Activated CD8-positive, alpha-beta memory T cell treated with anti-CD3 and anti-CD28 coated beads, Interleukin-2, amount 50 U/mL, for 24 hours (primary cell): ENCODE results near the gene COL10A1.

Experiments
- DNase-seq: peaks from one replicate; pipeline ENCODE4 v3.0.0-alpha.2; 2020; ENCODE audit errors: extremely low read depth

Gene COL10A1

GRCh38 chr6:116084284-116084683 is 41.6 kb downstream of the COL10A1 start:
- no peak for DNase-seq

GRCh38 chr6:116083052-116083451 is 42.9 kb downstream of the COL10A1 start:
- no peak for DNase-seq

GRCh38 chr6:116078945-116079344 is 47.0 kb downstream of the COL10A1 start:
- no peak for DNase-seq

- DNase-seq: no peak
Observed at GRCh38 chr6:116078522-116078921, 47.4 kb downstream of the COL10A1 start.

GRCh38 chr6:116074732-116075390 is 51.1 kb downstream of the COL10A1 start:
- DNase-seq: no peak

- no peak for DNase-seq
Observed at GRCh38 chr6:116073765-116074440, 52.0 kb downstream of the COL10A1 start.

GRCh38 chr6:116072368-116072767 is 53.6 kb downstream of the COL10A1 start:
- no peak for DNase-seq

GRCh38 chr6:116070616-116071389 is 55.1 kb downstream of the COL10A1 start:
- DNase-seq: no peak

- no peak for DNase-seq
Observed at GRCh38 chr6:116070101-116070500, 55.8 kb downstream of the COL10A1 start.
